A549 (cell line): Measurements from ENCODE around the gene GLO1. TPM values are rescaled to one million over a fixed set of nuclear protein-coding genes. Genes with fewer than 3 reads are reported as not detected.

Experiments used
- ATAC-seq, 2 experiments: fragments of 200-7000 bp in 1 of 2; fragments of >200 bp in 1 of 2; cut with Nextera tagmentation in 1 of 2; cut with Tn5 transposase in 1 of 2; 3 replicates each; pipeline versions ENCODE4 v1.8.0 to v1.9.1; 2018 to 2020; ENCODE audit warnings: mild to moderate bottlenecking in 1 of 2, moderate library complexity in 1 of 2
- CTCF ChIA-PET: fragments of 300-600 bp; sonication (Branson Sonifier 250); formaldehyde crosslinking; extraction: SDS; loops from one replicate; lab custom pipeline; 2021; ENCODE audit warnings: antibody characterized with exemption, inconsistent platforms; lab: Yijun Ruan, JAX
- POLR2A ChIA-PET: fragments of 350-600 bp; formaldehyde crosslinking; extraction: SDS; loops from one replicate; lab custom pipeline; 2021; ENCODE audit warnings: antibody characterized with exemption, inconsistent platforms; lab: Yijun Ruan, JAX
- DNase-seq, 2 experiments: peaks; one replicate each; pipeline versions ENCODE4 v3.0.0 to v3.0.0-alpha.2; 2011 to 2016; ENCODE audit warnings: low read depth in 1 of 2, low spot score in 1 of 2
- FAIRE-seq: peaks from 2 replicates; lab custom pipeline; 2011; peaks lifted over from hg19 to GRCh38; lab: Jason Lieb, UNC
- H3K27ac ChIP-seq, 2 experiments: fragments of >200 bp; sonication (Bioruptor Twin); formaldehyde crosslinking; 3 replicates each; pipeline ENCODE4 v1.5.1; 2016 to 2017
- H3K4me1 ChIP-seq: fragments of >200 bp; sonication (Bioruptor Twin); formaldehyde crosslinking; 3 replicates; pipeline ENCODE4 v1.6.1; 2016
- H3K4me2 ChIP-seq: fragments of >200 bp; sonication (Bioruptor Twin); formaldehyde crosslinking; 3 replicates; pipeline ENCODE4 v1.6.1; 2016
- H3K4me3 ChIP-seq: fragments of >200 bp; sonication (Bioruptor Twin); formaldehyde crosslinking; 3 replicates; pipeline ENCODE4 v1.5.1; 2016
- H3K9me3 ChIP-seq: fragments of >200 bp; sonication (Bioruptor Twin); formaldehyde crosslinking; 3 replicates; pipeline ENCODE4 v1.6.1; 2016
- BHLHE40 ChIP-seq: IDR thresholded peaks from 2 replicates; pipeline ENCODE4 v1.6.1; 2012; ENCODE audit warnings: low read depth, low read length, inconsistent platforms
- CEBPB ChIP-seq, 2 experiments: fragments of >200 bp in 1 of 2; sonication (Bioruptor Twin) in 1 of 2; formaldehyde crosslinking in 1 of 2; IDR thresholded peaks; 2 replicates each; pipeline ENCODE4 v1.6.1; 2012 to 2016
- EHF ChIP-seq: fragments of 250-450 bp; sonication (Bioruptor Pico); IDR thresholded peaks from 2 replicates; pipeline ENCODE4 v1.5.0; 2020; ENCODE audit warnings: mild to moderate bottlenecking
- ELK1 ChIP-seq: fragments of 150-350 bp; IDR thresholded peaks from 2 replicates; pipeline ENCODE4 v1.6.1; 2014; ENCODE audit warnings: low read depth, mild to moderate bottlenecking, low read length
- EP300 ChIP-seq, 2 experiments: fragments of >200 bp; sonication (Bioruptor Twin); formaldehyde crosslinking; IDR thresholded peaks; 2 replicates in 1 of 2; 3 replicates in 1 of 2; pipeline ENCODE4 v1.6.1; 2016 to 2017
- ESRRA ChIP-seq: fragments of 150-350 bp; IDR thresholded peaks from 2 replicates; pipeline ENCODE4 v1.6.1; 2014; ENCODE audit warnings: mild to moderate bottlenecking, low read length, borderline replicate concordance
- FOSB ChIP-seq: fragments of 250-450 bp; sonication (Bioruptor Pico); IDR thresholded peaks from 2 replicates; pipeline ENCODE4 v1.5.0; 2020; ENCODE audit warnings: mild to moderate bottlenecking, moderate library complexity
- FOSL2 ChIP-seq, 2 experiments: fragments of 450-650 bp in 1 of 2; fragments of >200 bp in 1 of 2; sonication (Bioruptor Twin) in 1 of 2; formaldehyde crosslinking; IDR thresholded peaks; 2 replicates each; pipeline versions ENCODE4 v1.5.0 to v1.6.1; 2016 to 2020; ENCODE audit warnings: mild to moderate bottlenecking in 1 of 2, moderate library complexity in 1 of 2
- GATA3 ChIP-seq: IDR thresholded peaks from 2 replicates; pipeline ENCODE4 v1.6.1; 2012; ENCODE audit warnings: borderline replicate concordance
- HDAC2 ChIP-seq: fragments of 200-600 bp; sonication (generic); IDR thresholded peaks from 2 replicates; pipeline ENCODE4 v1.6.1; 2016
- HOXB13 ChIP-seq: fragments of 250-450 bp; sonication (Bioruptor Pico); IDR thresholded peaks from 2 replicates; pipeline ENCODE4 v1.5.0; 2020; ENCODE audit warnings: low read depth, mild to moderate bottlenecking, moderate library complexity
- HOXB5 ChIP-seq: fragments of 250-450 bp; sonication (Bioruptor Pico); IDR thresholded peaks from 2 replicates; pipeline ENCODE4 v1.5.0; 2020; ENCODE audit warnings: mild to moderate bottlenecking, moderate library complexity
- JUNB ChIP-seq: fragments of >200 bp; sonication (Bioruptor Twin); formaldehyde crosslinking; IDR thresholded peaks from 2 replicates; pipeline ENCODE4 v1.6.1; 2016
- KDM5A ChIP-seq: fragments of 200-600 bp; sonication (generic); IDR thresholded peaks from 2 replicates; pipeline ENCODE4 v1.6.1; 2016; ENCODE audit warnings: antibody characterized with exemption, mild to moderate bottlenecking
- MAZ ChIP-seq: fragments of 150-350 bp; IDR thresholded peaks from 2 replicates; pipeline ENCODE4 v1.6.1; 2014; ENCODE audit warnings: antibody characterized with exemption, low read depth, low read length, borderline replicate concordance
- MYC ChIP-seq: IDR thresholded peaks from 2 replicates; pipeline ENCODE4 v1.6.1; 2012; ENCODE audit warnings: mild to moderate bottlenecking, inconsistent platforms, low read length, improper control_type of control experiment, borderline replicate concordance
- NR3C1 ChIP-seq: fragments of >200 bp; sonication (Bioruptor Twin); formaldehyde crosslinking; IDR thresholded peaks from 3 replicates; pipeline ENCODE4 v1.6.1; 2017
- POLR2A ChIP-seq: IDR thresholded peaks from 2 replicates; pipeline ENCODE4 v1.6.1; 2012; ENCODE audit warnings: mild to moderate bottlenecking, low read length
- POLR2AphosphoS2 ChIP-seq: conservative IDR thresholded peaks from 2 replicates; pipeline ENCODE4 v1.6.1; 2012; ENCODE audit warnings: low read length, improper control_type of control experiment, inconsistent platforms
- RARB ChIP-seq: fragments of 250-450 bp; sonication (Bioruptor Pico); IDR thresholded peaks from 2 replicates; pipeline ENCODE4 v1.8.0; 2021; ENCODE audit warnings: mild to moderate bottlenecking, moderate library complexity
- TFCP2L1 ChIP-seq: fragments of 250-450 bp; sonication (Bioruptor Pico); IDR thresholded peaks from 2 replicates; pipeline ENCODE4 v1.5.0; 2021; ENCODE audit warnings: mild to moderate bottlenecking
- TP53 ChIP-seq: fragments of 250-450 bp; sonication (Bioruptor Pico); IDR thresholded peaks from 2 replicates; pipeline ENCODE4 v1.5.0; 2021; ENCODE audit warnings: mild to moderate bottlenecking, moderate library complexity
- ZFP36 ChIP-seq: fragments of 450-650 bp; IDR thresholded peaks from 2 replicates; pipeline ENCODE4 v1.6.1; 2014; ENCODE audit warnings: borderline replicate concordance; ENCODE audit not compliant: partially characterized antibody
- ZNF302 ChIP-seq: fragments of 250-450 bp; sonication (Bioruptor Pico); IDR thresholded peaks from 2 replicates; pipeline ENCODE4 v1.9.0; 2021; ENCODE audit warnings: inconsistent platforms, mild to moderate bottlenecking, moderate library complexity
- ZSCAN20 ChIP-seq: fragments of 250-450 bp; sonication (Bioruptor Pico); IDR thresholded peaks from 2 replicates; pipeline ENCODE4 v1.8.0; 2022; ENCODE audit warnings: mild to moderate bottlenecking, moderate library complexity
- WGBS: methylation state at CpG from one replicate; pipeline ENCODE4 v1.1.6; 2017; ENCODE audit errors: missing lambda C conversion rate; 5-methylcytosine and 5-hydroxymethylcytosine counted together
- polyA plus RNA-seq, 4 experiments: library from polyadenylated mRNA; depleted of rRNA in 3 of 4; stranded (reverse); fragments of >200 nt; fragmentation: RNase III in 1 of 4; extraction: RNeasy Plus Mini Kit Qiagen cat#74134 plus additional on column Dnase treatment in 1 of 4; gene quantifications; 2 replicates in 3 of 4; 3 replicates in 1 of 4; pipeline ENCODE4 v1.2.3, GENCODE V29; 2011 to 2017
- TF ChIP-seq, protein P1 (sequence below): fragments of 450-650 bp; IDR thresholded peaks from 2 replicates; pipeline ENCODE4 v1.6.1; 2014; ENCODE audit warnings: antibody characterized with exemption

The GLO1 gene
- polyA plus RNA-seq, 2 of the 4 experiments (the other 2 are of a cell fraction), result 105 to 128 TPM

GRCh38 chr6:38714239-38715015 lies 11.5 kb upstream of the GLO1 start (continued):
- TF ChIP-seq HOXB13 (CRISPR knock-in tag), result no peak
- no peak for TF ChIP-seq KDM5A
- TF ChIP-seq ESRRA, result no peak
- TF ChIP-seq POLR2A, result no peak
- no peak for TF ChIP-seq BHLHE40

DNA sequence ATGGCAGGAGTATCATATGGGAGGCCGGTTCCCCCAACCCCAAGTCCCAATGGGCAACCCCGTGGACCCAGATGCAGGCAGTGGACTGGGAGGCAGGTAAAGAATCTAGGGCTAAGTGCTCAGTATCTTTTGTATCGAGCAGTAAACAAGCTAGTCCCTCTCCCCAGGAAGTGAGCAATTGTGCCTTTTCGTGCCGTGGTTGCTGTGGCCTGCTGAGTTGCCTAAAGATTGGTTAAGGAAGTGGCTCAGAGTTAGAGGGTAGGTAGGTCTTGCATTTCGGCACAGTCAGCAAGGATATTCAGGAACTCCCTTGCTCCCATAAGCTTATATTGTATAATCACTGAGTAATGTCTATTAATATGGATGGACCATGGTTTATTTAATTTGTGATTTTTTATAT lies 10.9 kb upstream of the GLO1 start:
- no peak for ATAC-seq
- ChIA-PET POLR2A (interaction anchor here (0.6 kb wide), 1 partner anchor 10 kb away, joined by 3 read pairs; no protein-coding TSS in a partner anchor), CTCF (interaction anchor here (1.0 kb wide), 1 partner anchor 13 kb away, joined by 3 read pairs; no protein-coding TSS in a partner anchor)
- no peaks in the 10 kb centered on the region for H3K9me3 ChIP-seq
- 35% methylated on average over 6 of the region's 6 CpGs for WGBS
- TF ChIP-seq HDAC2 (no peak), MAZ (no peak), ELK1 (no peak), TFCP2L1 (CRISPR knock-in tag) (no peak), GATA3 (no peak), ZSCAN20 (CRISPR knock-in tag) (no peak), EHF (CRISPR knock-in tag) (no peak), RARB (CRISPR knock-in tag) (no peak), FOSB (CRISPR knock-in tag) (no peak), POLR2AphosphoS2 (no peak), HOXB5 (CRISPR knock-in tag) (no peak), ESRRA (no peak), TP53 (CRISPR knock-in tag) (no peak), EP300 (IDR thresholded peaks at IDR 0.05) (no peak), MYC (no peak), ZFP36 (no peak)
- TF ChIP-seq, protein P1, sequence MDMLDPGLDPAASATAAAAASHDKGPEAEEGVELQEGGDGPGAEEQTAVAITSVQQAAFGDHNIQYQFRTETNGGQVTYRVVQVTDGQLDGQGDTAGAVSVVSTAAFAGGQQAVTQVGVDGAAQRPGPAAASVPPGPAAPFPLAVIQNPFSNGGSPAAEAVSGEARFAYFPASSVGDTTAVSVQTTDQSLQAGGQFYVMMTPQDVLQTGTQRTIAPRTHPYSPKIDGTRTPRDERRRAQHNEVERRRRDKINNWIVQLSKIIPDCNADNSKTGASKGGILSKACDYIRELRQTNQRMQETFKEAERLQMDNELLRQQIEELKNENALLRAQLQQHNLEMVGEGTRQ, result no peak
- no peak overlapping the region for H3K4me2 ChIP-seq
- DNase-seq, result no peak
- FAIRE-seq, result no peak
- H3K4me1 ChIP-seq, result no peaks in the 10 kb centered on the region
- H3K27ac ChIP-seq, result no peak overlapping the region
- no peak overlapping the region for H3K4me3 ChIP-seq

- H3K9me3 ChIP-seq, result no peaks in the 10 kb centered on the region
- CTCF ChIA-PET, result interaction anchor here (0.8 kb wide), 1 partner anchor 12 kb away, joined by 3 read pairs; no protein-coding TSS in a partner anchor
- H3K4me2 ChIP-seq, result no peak overlapping the region
- DNase-seq (peak in 1 of 2 experiments; percentile 3), FAIRE-seq (no peak)
- WGBS, result 38% methylated on average over 2 of the region's 2 CpGs
- H3K4me1 ChIP-seq, result 0 out of 3 replicates have a peak, but pooled peaks cover under 1% of the 10 kb centered on the region
- H3K27ac ChIP-seq, result no peak overlapping the region
- TF ChIP-seq FOSL2 (IDR thresholded peaks at IDR 0.05) (no peak), FOSL2 (CRISPR knock-in tag; IDR thresholded peaks at IDR 0.05) (no peak), JUNB (no peak), EP300 (IDR thresholded peaks at IDR 0.05) (no peak), HOXB5 (CRISPR knock-in tag) (no peak), EHF (CRISPR knock-in tag) (no peak), GATA3 (no peak), NR3C1 (no peak), MYC (no peak), ZNF302 (CRISPR knock-in tag) (no peak), CEBPB (IDR thresholded peaks at IDR 0.05) (no peak)
- TF ChIP-seq, protein P1, result no peak
- TF ChIP-seq, all 56 proteins: peak for 0
- H3K4me3 ChIP-seq, result no peak overlapping the region
- POLR2A ChIA-PET, result no interaction called here
- no peak for ATAC-seq
Measured at GRCh38 chr6:38708496-38708895, 5.6 kb upstream of the GLO1 start.
